DMS53 treated with DMSO at 0.1 percent for 48 hours (cell line): ENCODE data around the gene HIC1.

Experiments used
- DNase-seq: peaks from one replicate; lab custom pipeline; 2025; ENCODE audit not compliant: unreplicated experiment; lab: John Stamatoyannopoulos, UW

The HIC1 gene

DNA sequence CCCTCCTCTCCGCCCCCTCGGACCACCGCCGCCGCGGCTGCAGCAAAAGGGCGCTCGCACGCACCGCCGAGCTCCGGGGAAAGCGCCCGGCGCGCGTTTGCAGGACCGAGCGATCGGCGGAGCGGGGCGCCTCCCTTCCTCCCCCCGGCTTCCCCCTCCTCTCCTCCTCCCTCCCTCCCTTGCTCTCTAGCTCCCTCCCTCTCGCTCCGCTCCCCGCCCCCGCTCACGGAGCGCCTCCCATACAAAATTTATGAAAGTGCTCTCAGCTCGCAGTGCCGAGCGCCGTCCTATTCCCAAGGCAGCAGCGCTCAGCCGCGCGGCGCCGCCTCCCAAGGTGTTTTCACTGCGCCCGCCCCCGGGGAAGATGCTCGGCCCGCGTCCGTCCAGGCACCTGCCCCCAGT is 29.7 kb upstream of the HIC1 start, which contains the start of gene RTN4RL1:
RTN4RL1 (minus strand) TSS at position 115 of the 402 bp plus-strand sequence. CDS start 469 bp downstream, outside the sequence.
- no peak for DNase-seq

- peak; percentile 28 for DNase-seq
These were observed 29.1 kb upstream of the HIC1 start for GRCh38 chr17:2025622-2026309.

- DNase-seq, result no peak
These were observed 27.2 kb upstream of the HIC1 start for GRCh38 chr17:2027528-2028233.

- DNase-seq, result no peak
These were observed 26.7 kb upstream of the HIC1 start for GRCh38 chr17:2028234-2028614.

DNA sequence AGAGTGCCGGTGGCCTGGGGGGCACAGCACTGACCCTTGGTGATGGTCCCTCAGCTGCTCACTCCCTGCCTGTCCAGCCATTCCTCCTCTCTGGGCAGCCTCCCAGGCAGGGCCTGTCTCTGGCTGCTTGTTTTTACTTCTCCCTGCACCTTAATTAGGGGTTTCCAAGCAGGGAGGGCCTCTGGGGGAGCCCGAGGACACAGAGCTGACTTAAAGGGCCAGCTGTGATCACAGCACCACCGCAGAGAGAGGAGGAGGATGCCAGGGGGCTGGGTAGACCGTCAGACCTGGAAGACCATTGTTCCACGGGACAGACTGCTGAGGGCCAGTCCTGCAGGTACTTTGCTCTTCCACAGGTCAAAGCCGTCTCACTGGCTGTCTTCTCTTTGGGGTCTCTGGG is 26.2 kb upstream of the HIC1 start:
- DNase-seq, result no peak

GRCh38 chr17:2029911-2030778 is 24.8 kb upstream of the HIC1 start, which contains the start of gene DPH1:
DPH1 (plus strand) TSS chr17:2030153; CDS start chr17:2030170, 17 bp downstream.
- DNase-seq, result peak; percentile 55

- no peak for DNase-seq
These were observed 24.1 kb upstream of the HIC1 start for GRCh38 chr17:2030779-2031163.

DNA sequence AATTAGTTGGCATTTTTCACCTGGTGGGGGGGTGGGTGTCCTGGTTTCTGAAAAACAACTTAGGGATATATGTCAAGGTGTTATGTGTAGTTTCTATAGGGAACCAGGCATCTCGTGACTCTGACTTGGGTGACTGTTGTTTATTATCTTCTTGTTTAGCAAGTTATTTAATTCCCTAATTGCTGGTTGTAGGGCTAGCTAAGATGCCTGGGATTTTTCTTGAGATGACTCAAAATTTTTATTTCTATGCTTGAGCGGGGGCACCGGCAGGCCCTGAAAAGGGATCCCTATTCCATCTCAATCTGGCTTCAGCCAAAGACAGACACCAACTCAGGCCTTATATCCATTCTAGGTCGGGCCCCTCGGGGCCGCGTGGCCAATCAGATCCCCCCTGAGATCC is 21.8 kb upstream of the HIC1 start:
- no peak for DNase-seq

DNA sequence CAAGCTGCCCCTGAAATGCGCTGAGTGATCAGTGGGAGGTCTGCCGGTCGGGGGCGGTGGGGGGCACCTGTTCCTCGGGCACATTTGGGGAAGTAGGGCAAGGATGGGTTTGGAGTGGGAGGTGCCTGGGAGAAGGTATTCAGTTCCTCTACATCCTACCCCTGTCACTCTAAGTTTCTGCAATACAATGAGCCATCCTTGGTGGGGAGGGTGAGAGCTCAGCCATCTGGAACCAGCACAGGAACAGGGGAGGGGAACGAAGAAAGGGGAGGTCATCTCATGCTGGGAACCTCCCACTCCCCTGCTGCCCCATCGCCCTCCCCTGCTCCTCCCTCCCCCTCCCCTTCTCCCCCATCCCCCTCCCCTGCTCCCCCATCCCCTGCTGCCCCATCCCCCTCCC is 20.7 kb upstream of the HIC1 start:
- no peak for DNase-seq

DNA sequence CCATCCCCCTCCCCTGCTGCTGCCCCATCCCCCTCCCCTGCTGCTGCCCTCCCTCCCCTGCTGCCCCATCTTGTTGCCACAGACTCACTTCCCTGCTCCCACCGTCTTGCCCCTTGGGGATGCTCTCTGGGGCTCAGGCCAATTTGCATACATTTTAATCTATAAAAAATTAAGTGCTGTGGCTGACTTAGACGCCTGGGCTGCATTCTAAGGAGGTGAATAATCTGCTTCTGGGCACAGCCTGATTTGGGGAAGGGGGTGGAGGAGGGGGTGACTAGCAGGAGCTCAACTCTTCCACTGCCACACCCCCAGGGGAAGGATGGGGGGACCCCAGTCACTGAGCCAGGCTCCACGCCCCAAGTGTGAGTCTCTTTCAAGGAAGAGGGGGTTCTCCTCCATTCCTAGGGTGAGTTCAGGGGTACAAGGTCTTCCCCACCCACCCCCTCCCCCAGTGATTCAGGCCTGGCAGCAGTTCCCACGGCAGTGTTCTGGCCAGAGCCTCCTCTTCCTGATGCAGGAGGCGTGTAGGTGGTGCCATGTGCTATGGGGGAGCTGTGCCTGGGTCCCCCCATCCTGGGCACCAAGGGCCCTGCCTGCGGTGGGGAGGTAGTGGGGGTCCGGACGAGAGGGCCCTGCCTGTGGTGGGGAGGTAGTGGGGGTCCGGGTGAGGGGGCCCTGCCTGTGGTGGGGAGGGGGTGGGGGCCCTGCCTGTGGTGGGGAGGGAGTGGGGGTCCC is 19.9 kb upstream of the HIC1 start:
- DNase-seq, result no peak

- no peak for DNase-seq
These were observed 19.1 kb upstream of the HIC1 start for GRCh38 chr17:2035541-2036488.

DNA sequence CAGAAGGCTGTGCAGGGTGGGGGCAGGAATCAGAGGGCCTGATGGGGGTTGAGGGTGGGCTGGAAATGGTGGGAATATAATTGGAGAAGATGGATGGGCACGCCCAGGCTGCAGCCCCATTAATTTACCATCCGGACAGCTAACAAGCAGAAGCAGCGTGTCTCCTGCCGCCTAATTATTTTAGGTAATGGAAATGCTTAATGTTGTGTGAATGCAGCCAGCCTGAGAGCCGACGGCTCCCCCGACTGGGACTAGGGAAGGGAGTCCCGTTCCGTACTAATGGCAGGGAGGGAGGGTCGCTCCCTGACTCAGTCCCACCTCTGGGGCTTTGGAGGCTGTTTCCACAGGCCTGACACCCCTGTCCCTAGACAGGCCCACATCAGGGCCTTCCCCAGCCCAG is 17.7 kb upstream of the HIC1 start:
- DNase-seq, result no peak

DNA sequence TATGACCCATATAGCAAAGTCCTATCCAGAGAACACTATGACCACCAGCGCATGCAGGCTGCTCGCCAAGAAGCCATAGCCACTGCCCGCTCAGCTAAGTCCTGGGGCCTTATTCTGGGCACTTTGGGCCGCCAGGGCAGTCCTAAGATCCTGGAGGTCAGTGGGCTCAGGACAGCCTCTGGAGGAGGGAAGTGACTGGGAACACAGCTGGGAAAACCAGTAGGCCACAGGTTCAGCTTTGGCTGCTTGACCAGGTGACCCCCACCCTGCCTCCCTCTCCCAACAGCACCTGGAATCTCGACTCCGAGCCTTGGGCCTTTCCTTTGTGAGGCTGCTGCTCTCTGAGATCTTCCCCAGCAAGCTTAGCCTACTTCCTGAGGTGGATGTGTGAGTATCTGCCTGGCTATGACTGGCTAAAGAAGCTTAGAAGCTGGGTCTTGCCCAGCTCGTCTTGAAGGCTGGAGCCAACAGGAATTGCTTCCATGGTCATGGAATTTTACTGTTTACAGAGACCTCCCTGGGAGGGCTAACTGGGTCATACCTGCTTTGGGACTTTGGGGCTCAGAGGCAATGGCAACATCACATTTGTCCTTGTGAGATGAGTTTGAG is 14.6 kb upstream of the HIC1 start:
- no peak for DNase-seq

DNA sequence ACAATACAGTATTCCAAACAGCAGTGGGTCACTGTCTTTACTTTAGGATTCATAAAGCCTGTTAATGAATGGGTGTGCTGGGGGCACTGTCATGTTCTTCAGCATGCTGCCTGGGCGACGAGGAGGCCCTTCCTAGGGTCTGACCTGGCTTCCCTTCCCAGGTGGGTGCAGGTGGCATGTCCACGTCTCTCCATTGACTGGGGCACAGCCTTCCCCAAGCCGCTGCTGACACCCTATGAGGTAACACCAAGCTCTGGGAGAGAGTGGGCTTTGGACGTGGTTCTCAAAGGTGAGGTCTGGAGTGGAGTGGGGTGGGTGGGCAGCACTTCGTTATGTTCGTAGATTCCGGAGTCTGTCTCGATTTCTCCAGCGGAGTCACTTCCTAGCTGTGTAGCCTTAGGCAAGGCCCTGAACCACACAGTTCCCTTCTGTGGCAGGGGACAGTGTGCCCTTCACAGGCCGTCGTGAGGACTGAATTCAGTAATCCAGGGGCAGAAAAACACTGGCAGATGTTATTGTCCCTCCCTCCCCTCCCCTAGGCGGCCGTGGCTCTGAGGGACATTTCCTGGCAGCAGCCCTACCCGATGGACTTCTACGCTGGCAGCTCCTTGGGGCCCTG is 13.9 kb upstream of the HIC1 start:
- DNase-seq, result no peak

DNA sequence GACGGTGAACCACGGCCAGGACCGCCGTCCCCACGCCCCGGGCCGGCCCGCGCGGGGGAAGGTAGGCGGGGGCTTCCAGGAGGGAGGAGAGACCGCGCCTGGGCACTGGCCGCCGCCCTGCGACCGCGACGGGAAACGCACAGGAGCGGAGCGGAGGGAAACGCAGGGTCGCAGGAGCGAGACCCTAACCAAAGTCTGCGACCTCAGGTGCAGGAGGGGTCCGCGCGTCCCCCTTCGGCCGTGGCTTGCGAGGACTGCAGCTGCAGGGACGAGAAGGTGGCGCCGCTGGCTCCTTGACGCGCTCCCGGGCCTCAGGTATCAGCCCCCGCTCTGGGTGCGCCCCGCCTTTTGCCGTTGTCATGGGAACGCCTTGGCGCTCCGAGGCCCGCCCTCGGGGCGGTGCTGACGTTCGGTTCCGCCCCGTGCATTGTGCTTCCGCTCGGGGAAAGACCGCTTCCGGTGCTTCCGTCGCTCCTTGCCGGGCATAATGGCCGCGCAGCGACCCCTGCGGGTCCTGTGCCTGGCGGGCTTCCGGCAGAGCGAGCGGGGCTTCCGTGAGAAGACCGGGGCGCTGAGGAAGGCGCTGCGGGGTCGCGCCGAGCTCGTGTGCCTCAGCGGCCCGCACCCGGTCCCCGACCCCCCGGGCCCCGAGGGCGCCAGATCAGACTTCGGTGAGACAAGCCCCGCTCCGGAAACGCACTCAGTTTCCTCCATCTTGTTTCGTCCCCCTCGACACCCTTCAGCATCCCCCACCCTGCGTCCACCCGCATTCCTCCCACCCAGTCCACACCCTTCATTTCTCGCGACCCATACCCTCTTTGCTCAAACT is 13.1 kb upstream of the HIC1 start, which contains the start of gene OVCA2:
OVCA2 (plus strand) TSS at position 462 of the 829 bp plus-strand sequence; CDS start at position 488, 26 bp downstream.
- peak; percentile 84 for DNase-seq

- no peak for DNase-seq
These were observed 12.5 kb upstream of the HIC1 start for GRCh38 chr17:2042390-2042847.

DNA sequence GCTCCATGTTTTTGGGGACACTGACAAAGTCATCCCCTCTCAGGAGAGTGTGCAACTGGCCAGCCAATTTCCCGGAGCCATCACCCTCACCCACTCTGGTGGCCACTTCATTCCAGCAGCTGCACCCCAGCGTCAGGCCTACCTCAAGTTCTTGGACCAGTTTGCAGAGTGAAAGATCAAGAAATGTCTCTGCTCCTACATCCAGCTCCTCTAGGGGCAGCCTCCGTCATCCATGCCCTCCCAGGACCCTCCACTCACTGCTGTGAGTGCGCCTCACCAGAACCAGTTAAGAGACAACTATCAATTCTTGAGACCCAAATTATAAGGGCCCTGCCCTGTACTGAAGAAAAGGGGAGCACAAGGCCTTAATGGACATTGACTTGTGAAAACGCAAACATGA is 12.0 kb upstream of the HIC1 start:
- no peak for DNase-seq

GRCh38 chr17:2043785-2044184 is 11.1 kb upstream of the HIC1 start:
- no peak for DNase-seq
